ENCODE results near the gene AQP1.

- TF ChIP-seq MAX (IDR thresholded peaks at IDR 0.05) (no peak), EGR1 (IDR thresholded peaks at IDR 0.05) (no peak), USF1 (IDR thresholded peaks at IDR 0.05) (no peak), RAD21 (IDR thresholded peaks at IDR 0.05; ENCODE audit: low read depth) (no peak), CEBPB (IDR thresholded peaks at IDR 0.05) (no peak), NFIC (IDR thresholded peaks at IDR 0.05) (no peak), YY1 (IDR thresholded peaks at IDR 0.05; ENCODE audit: low read depth) (no peak), TEAD4 (IDR thresholded peaks at IDR 0.05) (no peak)
Observed at GRCh38 chr7:30873656-30874055, 38.0 kb upstream of the AQP1 start.
